C4-2B (cell line): ENCODE results near the gene PPOX.

Source experiments
- H3K27ac ChIP-seq: fragments of 450-650 bp; 2 replicates; pipeline ENCODE4 v1.5.1; 2017
- ZFX ChIP-seq: fragments of 450-650 bp; IDR thresholded peaks from 2 replicates; pipeline ENCODE4 v1.6.1; 2017
- TF ChIP-seq, protein P1 (sequence below): fragments of 450-650 bp; conservative IDR thresholded peaks from 2 replicates; pipeline ENCODE4 v1.5.1; 2017; ENCODE audit warnings: mild to moderate bottlenecking

Gene PPOX

DNA sequence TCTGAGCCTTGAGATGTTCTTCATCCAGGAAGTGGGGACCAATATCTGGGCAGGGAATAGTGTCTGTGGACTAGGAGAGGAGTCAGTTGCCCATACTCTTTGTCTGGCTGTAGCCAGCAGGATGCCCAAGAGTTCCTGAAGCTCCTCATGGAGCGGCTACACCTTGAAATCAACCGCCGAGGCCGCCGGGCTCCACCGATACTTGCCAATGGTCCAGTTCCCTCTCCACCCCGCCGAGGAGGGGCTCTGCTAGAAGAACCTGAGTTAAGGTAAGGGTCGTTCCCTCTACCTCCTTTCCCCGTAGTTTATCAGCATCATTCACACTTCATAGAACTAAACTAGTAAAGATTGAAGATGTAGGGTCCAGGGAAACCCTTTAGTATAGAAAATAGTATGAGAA, 3.4 kb upstream of the PPOX start:
- TF ChIP-seq, protein P1, sequence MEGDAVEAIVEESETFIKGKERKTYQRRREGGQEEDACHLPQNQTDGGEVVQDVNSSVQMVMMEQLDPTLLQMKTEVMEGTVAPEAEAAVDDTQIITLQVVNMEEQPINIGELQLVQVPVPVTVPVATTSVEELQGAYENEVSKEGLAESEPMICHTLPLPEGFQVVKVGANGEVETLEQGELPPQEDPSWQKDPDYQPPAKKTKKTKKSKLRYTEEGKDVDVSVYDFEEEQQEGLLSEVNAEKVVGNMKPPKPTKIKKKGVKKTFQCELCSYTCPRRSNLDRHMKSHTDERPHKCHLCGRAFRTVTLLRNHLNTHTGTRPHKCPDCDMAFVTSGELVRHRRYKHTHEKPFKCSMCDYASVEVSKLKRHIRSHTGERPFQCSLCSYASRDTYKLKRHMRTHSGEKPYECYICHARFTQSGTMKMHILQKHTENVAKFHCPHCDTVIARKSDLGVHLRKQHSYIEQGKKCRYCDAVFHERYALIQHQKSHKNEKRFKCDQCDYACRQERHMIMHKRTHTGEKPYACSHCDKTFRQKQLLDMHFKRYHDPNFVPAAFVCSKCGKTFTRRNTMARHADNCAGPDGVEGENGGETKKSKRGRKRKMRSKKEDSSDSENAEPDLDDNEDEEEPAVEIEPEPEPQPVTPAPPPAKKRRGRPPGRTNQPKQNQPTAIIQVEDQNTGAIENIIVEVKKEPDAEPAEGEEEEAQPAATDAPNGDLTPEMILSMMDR, result no peak
- no peak for TF ChIP-seq ZFX
- H3K27ac ChIP-seq, result no peak overlapping the region

DNA sequence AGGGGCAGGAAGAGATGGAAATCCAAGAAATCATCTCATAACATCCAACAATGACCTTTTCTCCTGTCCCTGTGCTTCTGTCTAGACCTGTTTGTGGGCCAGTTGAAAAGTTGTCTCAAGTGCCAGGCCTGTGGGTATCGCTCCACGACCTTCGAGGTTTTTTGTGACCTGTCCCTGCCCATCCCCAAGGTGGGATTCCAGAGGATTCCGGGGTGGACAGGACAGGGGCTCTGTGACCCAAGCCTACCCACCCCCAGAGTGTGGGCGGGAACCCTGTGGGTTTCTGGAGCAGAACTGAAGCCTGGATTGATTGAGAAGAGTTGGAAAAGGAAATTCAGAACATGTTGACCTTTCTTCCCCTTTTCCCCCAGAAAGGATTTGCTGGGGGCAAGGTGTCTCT, 2.4 kb upstream of the PPOX start:
- no peak overlapping the region for H3K27ac ChIP-seq
- no peak for TF ChIP-seq ZFX
- TF ChIP-seq, protein P1, result no peak

- H3K27ac ChIP-seq, result peak overlapping the region; percentile 72
- TF ChIP-seq, protein P1, result no peak
- TF ChIP-seq ZFX, result no peak
These were observed 1.2 kb upstream of the PPOX start for GRCh38 chr1:161164901-161165610.

DNA sequence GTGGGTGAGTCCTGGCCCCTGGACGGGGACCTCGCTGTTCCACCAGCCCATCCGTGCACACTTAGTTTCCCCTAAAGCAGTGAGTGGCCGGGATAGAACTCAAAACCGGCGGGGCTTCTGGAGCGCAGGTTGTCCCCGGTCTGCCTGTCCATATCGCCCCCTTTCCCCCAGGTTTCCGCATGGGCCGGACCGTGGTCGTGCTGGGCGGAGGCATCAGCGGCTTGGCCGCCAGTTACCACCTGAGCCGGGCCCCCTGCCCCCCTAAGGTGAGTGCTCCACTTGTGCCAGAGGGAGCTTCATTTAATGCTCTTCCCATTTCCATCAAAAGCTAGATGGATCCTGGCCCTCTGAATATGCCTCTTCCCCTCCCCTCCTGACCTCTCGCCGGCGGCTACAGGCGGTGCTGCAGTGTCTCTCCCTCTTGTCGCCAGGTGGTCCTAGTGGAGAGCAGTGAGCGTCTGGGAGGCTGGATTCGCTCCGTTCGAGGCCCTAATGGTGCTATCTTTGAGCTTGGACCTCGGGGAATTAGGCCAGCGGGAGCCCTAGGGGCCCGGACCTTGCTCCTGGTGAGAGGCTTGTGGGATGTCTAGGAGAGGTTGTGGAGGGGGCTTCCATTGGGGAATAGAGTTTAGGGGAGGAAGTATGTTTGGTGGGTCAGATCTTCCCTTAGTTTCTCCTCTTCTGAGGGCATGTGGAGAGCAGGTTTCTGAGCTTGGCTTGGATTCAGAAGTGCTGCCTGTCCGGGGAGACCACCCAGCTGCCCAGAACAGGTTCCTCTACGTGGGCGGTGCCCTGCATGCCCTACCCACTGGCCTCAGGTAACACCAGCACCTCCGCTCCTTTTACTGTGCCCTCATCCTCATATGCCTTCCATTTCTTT, 683 bp downstream of the PPOX start:
- TF ChIP-seq, protein P1, result no peak
- TF ChIP-seq ZFX, result no peak
- peak overlapping the region; percentile 72 for H3K27ac ChIP-seq

- TF ChIP-seq, protein P1, result no peak
- no peak for TF ChIP-seq ZFX
- H3K27ac ChIP-seq, result no peak overlapping the region
These were observed 2.7 kb downstream of the PPOX start for GRCh38 chr1:161168906-161169305.

DNA sequence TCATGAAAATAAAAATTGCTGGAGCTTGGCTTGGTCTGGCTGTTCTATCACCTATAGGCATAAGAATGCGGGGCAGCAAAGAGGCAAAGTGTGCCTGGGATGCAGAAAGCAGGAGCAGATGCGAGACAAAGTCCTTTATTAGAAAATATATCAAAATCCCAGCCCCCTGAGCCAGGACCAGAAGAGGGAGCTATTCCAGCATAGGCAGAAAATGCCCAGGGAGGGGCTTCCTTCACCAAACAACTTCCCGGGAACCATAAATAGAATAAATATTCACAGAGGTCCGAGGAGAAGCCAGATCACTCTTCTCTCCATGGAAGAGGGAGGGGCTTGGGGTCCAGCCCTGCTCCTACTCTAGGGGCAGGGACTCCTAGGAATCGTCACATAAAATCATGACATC, 5.0 kb downstream of the PPOX start:
- TF ChIP-seq ZFX, result no peak
- TF ChIP-seq, protein P1, result no peak
- no peak overlapping the region for H3K27ac ChIP-seq

DNA sequence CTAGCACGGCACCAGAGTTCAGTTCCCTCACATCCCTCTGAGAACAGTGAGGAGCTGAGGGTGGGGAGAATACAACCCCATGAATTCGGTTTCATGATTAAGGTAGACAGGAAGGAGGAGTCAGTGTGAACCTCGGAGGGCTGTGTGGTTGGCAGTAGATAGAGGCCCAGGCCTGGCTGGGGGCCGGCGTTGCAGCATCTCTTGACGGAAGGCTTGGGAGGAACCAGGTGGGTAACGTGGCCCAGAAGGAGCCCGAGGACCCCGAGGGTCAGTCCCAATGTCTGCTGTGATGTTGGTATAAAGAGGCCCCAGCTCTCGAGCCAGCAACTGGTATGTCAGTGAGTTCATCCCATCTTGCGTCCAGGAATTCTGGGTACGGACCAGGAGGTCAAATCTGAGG, 5.5 kb downstream of the PPOX start:
- H3K27ac ChIP-seq, result no peak overlapping the region
- TF ChIP-seq, protein P1, result no peak
- no peak for TF ChIP-seq ZFX
